ELR (cell line): Measurements from ENCODE around the gene TIMM23B.
A peak's percentile ranks its signal among the peaks of the same experiment; 100 is the strongest.
"Not testable (repeated sequence)": the region's sequence is repeated elsewhere in the genome, so short reads cannot be mapped to it uniquely, and the experiment has no call there.

Experiments used
- DNase-seq: peaks from one replicate; pipeline ENCODE4 v3.0.0-alpha.2; 2015; ENCODE audit warnings: low read depth

Gene TIMM23B

GRCh38 chr10:49987207-49987606 is 45.4 kb downstream of the TIMM23B start:
- DNase-seq, result not testable (repeated sequence)

GRCh38 chr10:49988376-49988775 is 46.5 kb downstream of the TIMM23B start, which contains the start of gene AGAP6:
AGAP6 (plus strand) TSS chr10:49988406; CDS start chr10:49988716, 310 bp downstream.
- DNase-seq, result not testable (repeated sequence)

- not testable (repeated sequence) for DNase-seq
Measured at GRCh38 chr10:49995321-49995720, 53.5 kb downstream of the TIMM23B start.

GRCh38 chr10:50014024-50014423 is 72.2 kb downstream of the TIMM23B start:
- DNase-seq, result not testable (repeated sequence)

GRCh38 chr10:50015596-50016220 is 73.9 kb downstream of the TIMM23B start:
- DNase-seq, result not testable (repeated sequence)

GRCh38 chr10:50016926-50017325 is 75.1 kb downstream of the TIMM23B start:
- peak; percentile 9 for DNase-seq

- not testable (repeated sequence) for DNase-seq
Measured at GRCh38 chr10:50017646-50018045, 75.8 kb downstream of the TIMM23B start.

GRCh38 chr10:50019279-50019678 is 77.4 kb downstream of the TIMM23B start:
- DNase-seq, result not testable (repeated sequence)

GRCh38 chr10:50020451-50021024 is 78.7 kb downstream of the TIMM23B start:
- DNase-seq, result not testable (repeated sequence)

GRCh38 chr10:50021646-50022045 is 79.8 kb downstream of the TIMM23B start:
- no peak for DNase-seq
